Calu3 (cell line): ENCODE results near the gene POFUT1. TPM values are rescaled to one million over a fixed set of nuclear protein-coding genes. Genes with fewer than 3 reads are reported as not detected.

Source experiments
- BruUV-seq: library from RNA; stranded (reverse); fragments of 400-500 nt; replicated peaks from 2 replicates; lab custom pipeline; 2021; lab: Mats Ljungman, UMichigan
- CTCF ChIA-PET: fragments of 300-600 bp; sonication (Branson Sonifier 250); formaldehyde crosslinking; loops from one replicate; lab custom pipeline; 2022; ENCODE audit warnings: antibody characterized with exemption; lab: Charles Lee
- DNase-seq: peaks from one replicate; pipeline ENCODE4 v3.0.0; 2022
- H3K27ac Mint-ChIP-seq: one replicate; pipeline ENCODE4 v1.8.0; 2022; ENCODE audit warnings: mixed read lengths; ENCODE audit not compliant: unreplicated experiment
- H3K27me3 Mint-ChIP-seq: one replicate; pipeline ENCODE4 v1.8.0; 2022; ENCODE audit warnings: mixed read lengths; ENCODE audit not compliant: unreplicated experiment
- H3K36me3 Mint-ChIP-seq: one replicate; pipeline ENCODE4 v1.8.0; 2022; ENCODE audit warnings: mild to moderate bottlenecking, moderate library complexity, mixed read lengths; ENCODE audit not compliant: insufficient read depth, unreplicated experiment
- H3K4me1 Mint-ChIP-seq: one replicate; pipeline ENCODE4 v1.8.0; 2022; ENCODE audit warnings: mild to moderate bottlenecking, low read depth, mixed read lengths; ENCODE audit not compliant: unreplicated experiment
- H3K4me3 Mint-ChIP-seq: one replicate; pipeline ENCODE4 v1.8.0; 2022; ENCODE audit warnings: mild to moderate bottlenecking, low read depth, moderate library complexity, mixed read lengths; ENCODE audit not compliant: unreplicated experiment
- H3K9me3 Mint-ChIP-seq: one replicate; pipeline ENCODE4 v1.8.0; 2022; ENCODE audit warnings: low read depth, mixed read lengths; ENCODE audit not compliant: unreplicated experiment
- intact Hi-C: fragments of 100-400 bp; cut with micrococcal nuclease; formaldehyde crosslinking; loops from one replicate; pipeline ENCODE4 v1.10.0; 2022; ENCODE audit not compliant: unreplicated experiment
- total RNA-seq: library from RNA; stranded (reverse); gene quantifications from 2 replicates; pipeline ENCODE4 v1.2.3, GENCODE V29; 2022
- TF ChIP-seq, protein P1 (sequence below): fragments of 200-600 bp; IDR thresholded peaks from one replicate; pipeline ENCODE4 v1.8.0; 2022; ENCODE audit warnings: antibody characterized with exemption; ENCODE audit not compliant: unreplicated experiment

The POFUT1 gene
- total RNA-seq, 1 experiment from 2014 or later, result 87.3 TPM

DNA sequence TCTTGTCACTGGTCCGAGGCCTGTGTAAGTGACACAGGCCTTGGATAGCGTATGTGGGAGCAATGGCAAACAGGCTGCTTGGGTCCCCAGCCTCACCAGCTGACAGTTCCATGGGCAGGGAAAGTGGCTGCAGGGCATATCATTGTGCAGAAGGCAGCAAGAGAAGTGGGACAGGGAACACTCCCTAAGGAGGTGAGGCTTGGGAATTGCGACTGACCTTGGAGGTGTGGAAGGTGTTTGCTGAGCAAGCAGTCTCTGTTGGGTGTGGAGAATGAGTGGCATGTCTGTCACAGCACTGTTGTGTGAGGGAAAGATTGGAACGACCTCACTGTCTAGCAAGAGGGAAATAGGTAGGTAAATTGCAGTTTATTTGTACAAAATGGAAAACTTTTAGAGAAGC lies 16.8 kb downstream of the POFUT1 start:
- Mint-ChIP-seq H3K36me3 (peaks cover 24% of the 10 kb centered on the region), H3K27ac (no peak overlapping the region), H3K27me3 (no peaks in the 10 kb centered on the region), H3K4me3 (no peak overlapping the region), H3K4me1 (no peaks in the 10 kb centered on the region), H3K9me3 (no peaks in the 10 kb centered on the region)
- DNase-seq, result no peak
- no TSS peak for BruUV-seq
- CTCF ChIA-PET, result interaction anchor here (1.1 kb wide), 2 partner anchors 16 to 67 kb away, joined by 3 to 5 read pairs; no protein-coding TSS in a partner anchor
- intact Hi-C loops, result no loop called here
- TF ChIP-seq, protein P1, sequence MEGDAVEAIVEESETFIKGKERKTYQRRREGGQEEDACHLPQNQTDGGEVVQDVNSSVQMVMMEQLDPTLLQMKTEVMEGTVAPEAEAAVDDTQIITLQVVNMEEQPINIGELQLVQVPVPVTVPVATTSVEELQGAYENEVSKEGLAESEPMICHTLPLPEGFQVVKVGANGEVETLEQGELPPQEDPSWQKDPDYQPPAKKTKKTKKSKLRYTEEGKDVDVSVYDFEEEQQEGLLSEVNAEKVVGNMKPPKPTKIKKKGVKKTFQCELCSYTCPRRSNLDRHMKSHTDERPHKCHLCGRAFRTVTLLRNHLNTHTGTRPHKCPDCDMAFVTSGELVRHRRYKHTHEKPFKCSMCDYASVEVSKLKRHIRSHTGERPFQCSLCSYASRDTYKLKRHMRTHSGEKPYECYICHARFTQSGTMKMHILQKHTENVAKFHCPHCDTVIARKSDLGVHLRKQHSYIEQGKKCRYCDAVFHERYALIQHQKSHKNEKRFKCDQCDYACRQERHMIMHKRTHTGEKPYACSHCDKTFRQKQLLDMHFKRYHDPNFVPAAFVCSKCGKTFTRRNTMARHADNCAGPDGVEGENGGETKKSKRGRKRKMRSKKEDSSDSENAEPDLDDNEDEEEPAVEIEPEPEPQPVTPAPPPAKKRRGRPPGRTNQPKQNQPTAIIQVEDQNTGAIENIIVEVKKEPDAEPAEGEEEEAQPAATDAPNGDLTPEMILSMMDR, result no peak

DNA sequence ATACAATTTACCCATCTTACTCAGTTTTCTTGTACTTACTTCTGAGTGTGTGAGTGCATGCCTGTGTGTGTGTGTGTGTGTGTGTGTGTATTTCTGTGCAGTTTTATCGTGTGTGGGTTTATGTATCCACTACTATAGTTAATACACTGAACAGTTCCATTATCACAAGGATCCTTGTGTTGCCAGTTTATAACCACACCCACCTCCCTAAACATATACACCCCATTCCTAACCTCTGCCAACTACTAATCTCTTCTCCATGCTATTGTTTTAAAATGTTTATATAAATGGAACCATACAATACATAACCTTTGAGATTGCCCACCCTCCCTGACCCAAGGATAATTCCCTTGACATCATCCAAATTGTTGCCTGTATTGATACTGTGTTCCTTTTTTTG lies 18.7 kb downstream of the POFUT1 start:
- CTCF ChIA-PET, result no interaction called here
- BruUV-seq, result no TSS peak
- H3K27ac Mint-ChIP-seq, result no peak overlapping the region
- DNase-seq, result no peak
- H3K4me3 Mint-ChIP-seq, result no peak overlapping the region
- H3K36me3 Mint-ChIP-seq, result peaks cover 36% of the 10 kb centered on the region
- TF ChIP-seq, protein P1, result no peak
- H3K27me3 Mint-ChIP-seq, result no peaks in the 10 kb centered on the region
- no peaks in the 10 kb centered on the region for H3K4me1 Mint-ChIP-seq
- no peaks in the 10 kb centered on the region for H3K9me3 Mint-ChIP-seq
- intact Hi-C loops, result no loop called here

DNA sequence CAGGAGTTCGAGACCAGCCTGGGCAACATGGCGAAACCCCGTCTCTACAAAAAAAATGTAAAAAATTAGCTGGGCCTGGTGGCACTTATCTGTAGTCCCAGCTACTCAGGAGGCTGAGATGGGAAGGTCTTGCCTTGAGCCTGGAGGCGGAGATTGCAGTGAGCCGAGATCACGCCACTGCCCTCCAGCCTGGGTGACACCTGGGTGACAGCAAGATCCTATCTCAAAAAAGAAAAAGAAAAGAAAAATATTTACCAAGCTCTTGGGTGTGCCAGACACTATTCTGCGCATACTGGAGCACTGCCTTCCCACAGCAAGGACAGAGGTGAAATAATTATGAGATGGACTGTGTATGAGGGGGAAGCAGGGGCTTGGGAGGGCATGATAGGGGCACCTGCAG lies 19.6 kb downstream of the POFUT1 start:
- Mint-ChIP-seq H3K4me3 (no peak overlapping the region), H3K4me1 (no peaks in the 10 kb centered on the region), H3K36me3 (peaks cover 37% of the 10 kb centered on the region), H3K27me3 (no peaks in the 10 kb centered on the region), H3K9me3 (no peaks in the 10 kb centered on the region), H3K27ac (no peak overlapping the region)
- intact Hi-C loops, result no loop called here
- DNase-seq, result no peak
- BruUV-seq, result no TSS peak
- CTCF ChIA-PET, result no interaction called here
- TF ChIP-seq, protein P1, result no peak

DNA sequence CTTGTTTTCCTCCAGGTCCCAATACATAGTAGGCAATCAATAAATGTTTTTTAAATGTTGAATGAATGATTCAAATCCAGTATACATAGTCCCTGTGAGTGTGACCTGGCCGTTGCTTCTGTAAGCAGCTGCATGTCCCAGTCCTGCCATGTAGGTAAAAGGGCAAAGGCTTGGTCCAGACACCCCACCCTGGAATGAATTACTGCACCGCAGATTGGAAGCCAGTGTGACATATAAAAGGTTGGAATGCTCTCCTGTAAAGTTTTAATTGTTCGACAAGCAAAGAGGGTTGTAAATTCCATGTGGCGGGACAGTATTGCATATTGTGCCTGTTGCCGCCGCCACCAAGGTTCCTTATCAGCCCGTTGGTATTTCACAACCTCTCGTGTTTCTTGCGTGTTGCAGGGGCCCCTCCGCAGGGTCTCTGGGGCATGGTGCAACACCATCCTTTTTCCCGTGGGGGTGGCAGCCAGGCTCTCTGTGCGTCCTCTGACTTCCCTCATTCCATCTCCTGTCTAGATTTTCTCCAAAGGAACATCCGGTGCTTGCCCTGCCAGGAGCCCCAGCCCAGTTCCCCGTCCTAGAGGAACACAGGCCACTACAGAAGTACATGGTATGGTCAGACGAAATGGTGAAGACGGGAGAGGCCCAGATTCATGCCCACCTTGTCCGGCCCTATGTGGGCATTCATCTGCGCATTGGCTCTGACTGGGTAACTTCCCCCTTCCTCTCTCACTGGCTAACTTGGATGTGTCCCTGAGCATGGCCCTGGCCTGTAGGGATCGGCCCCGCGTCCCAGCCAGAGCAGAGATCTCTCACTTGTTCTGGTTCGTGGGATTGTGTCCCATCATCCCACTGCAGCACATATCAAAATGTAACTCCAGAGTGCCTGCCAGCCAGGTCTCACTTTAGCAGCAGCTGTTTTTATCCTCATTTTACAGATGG lies 20.3 kb downstream of the POFUT1 start:
- Mint-ChIP-seq H3K9me3 (no peaks in the 10 kb centered on the region), H3K4me1 (no peaks in the 10 kb centered on the region), H3K4me3 (no peak overlapping the region), H3K27ac (no peak overlapping the region), H3K36me3 (peaks cover 39% of the 10 kb centered on the region), H3K27me3 (no peaks in the 10 kb centered on the region)
- CTCF ChIA-PET, result no interaction called here
- no TSS peak for BruUV-seq
- TF ChIP-seq, protein P1, result no peak
- DNase-seq, result no peak
- intact Hi-C loops, result no loop called here
